H1 (cell line): Measurements from ENCODE around the gene KLHL18.

ENCODE experiments used
- CBX8 ChIP-seq: fragments of 300-800, 300-1000 bp; sonication (generic); IDR thresholded peaks from 2 replicates; pipeline ENCODE4 v1.7.1; 2016; ENCODE audit warnings: low read depth, low read length, borderline replicate concordance
- CEBPB ChIP-seq: IDR thresholded peaks from 2 replicates; pipeline ENCODE4 v1.6.1; 2012; ENCODE audit warnings: low read depth, low read length
- CHD1 ChIP-seq: IDR thresholded peaks from 2 replicates; pipeline ENCODE4 v1.6.1; 2012; ENCODE audit warnings: low read depth, low read length, improper control_type of control experiment
- EZH2 ChIP-seq: fragments of 200-600 bp; sonication (generic); IDR thresholded peaks from 2 replicates; pipeline ENCODE4 v1.7.1; 2012; ENCODE audit warnings: low read depth, mild to moderate bottlenecking, moderate library complexity, low read length, inconsistent platforms; ENCODE audit not compliant: severe bottlenecking
- FOSL1 ChIP-seq: IDR thresholded peaks from 2 replicates; pipeline ENCODE4 v1.6.1; 2011; ENCODE audit warnings: mild to moderate bottlenecking, low read depth, low read length, moderate library complexity; ENCODE audit not compliant: insufficient read depth
- JUN ChIP-seq: IDR thresholded peaks from 2 replicates; pipeline ENCODE4 v1.6.1; 2011; ENCODE audit warnings: low read depth, mild to moderate bottlenecking, improper control_type of control experiment, low read length
- POLR2A ChIP-seq, 2 experiments: IDR thresholded peaks; 1 replicate in 1 of 2; 2 replicates in 1 of 2; pipeline ENCODE4 v1.6.1; 2011; ENCODE audit warnings: low read depth in 2 of 2, low read length in 2 of 2, mild to moderate bottlenecking in 2 of 2; ENCODE audit errors: control extremely low read depth in 1 of 2
- POLR2AphosphoS5 ChIP-seq: IDR thresholded peaks from 2 replicates; pipeline ENCODE4 v1.6.1; 2011; ENCODE audit warnings: low read depth, low read length
- RAD21 ChIP-seq, 2 experiments: IDR thresholded peaks in 1 of 2; conservative IDR thresholded peaks in 1 of 2; 2 replicates each; pipeline ENCODE4 v1.6.1; 2011; ENCODE audit warnings: low read depth in 2 of 2, low read length in 2 of 2, improper control_type of control experiment in 1 of 2, inconsistent platforms in 1 of 2, mild to moderate bottlenecking in 1 of 2, moderate library complexity in 1 of 2
- RBBP5 ChIP-seq: IDR thresholded peaks from 2 replicates; pipeline ENCODE4 v1.7.1; 2012; ENCODE audit warnings: low read depth, mild to moderate bottlenecking, inconsistent platforms, low read length, moderate library complexity, borderline replicate concordance
- RFX5 ChIP-seq: IDR thresholded peaks from 2 replicates; pipeline ENCODE4 v1.6.1; 2011; ENCODE audit warnings: low read depth, low read length, improper control_type of control experiment, borderline replicate concordance
- TAF1 ChIP-seq: IDR thresholded peaks from 2 replicates; pipeline ENCODE4 v1.6.1; 2011; ENCODE audit warnings: mild to moderate bottlenecking, low read depth, low read length
- ZNF274 ChIP-seq: IDR thresholded peaks from 2 replicates; pipeline ENCODE4 v1.7.0; 2012; ENCODE audit warnings: low read length, borderline replicate concordance; ENCODE audit errors: extremely low read depth
- TF ChIP-seq, protein P1 (sequence below), 3 experiments: IDR thresholded peaks; 1 replicate in 2 of 3; 2 replicates in 1 of 3; pipeline versions ENCODE4 v1.5.1 to v1.6.1; 2011; ENCODE audit warnings: low read length in 3 of 3, mild to moderate bottlenecking in 3 of 3, inconsistent platforms in 2 of 3, low read depth in 1 of 3, moderate library complexity in 1 of 3; ENCODE audit not compliant: insufficient read depth in 1 of 3; ENCODE audit errors: control extremely low read depth in 1 of 3

DNA sequence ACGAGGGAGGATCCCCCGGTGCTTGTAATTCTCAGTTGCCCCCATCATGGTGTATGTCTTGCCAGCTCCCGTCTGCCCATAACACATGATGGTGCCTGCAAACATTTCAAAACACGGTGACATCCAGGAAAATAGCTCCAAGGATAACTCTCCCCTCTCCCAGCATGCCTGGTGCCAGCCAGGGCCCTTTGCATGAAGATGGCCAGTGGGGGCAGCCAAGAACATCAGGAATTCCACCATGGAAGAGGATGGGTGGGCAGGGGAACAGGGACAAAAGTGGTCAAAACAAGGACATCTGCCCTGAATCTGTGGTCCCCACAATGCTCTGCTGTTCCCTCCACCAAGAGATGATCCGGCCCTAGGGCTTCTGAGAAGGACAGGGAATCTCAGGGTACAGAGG lies 9.2 kb upstream of the KLHL18 start:
- TF ChIP-seq, protein P1, sequence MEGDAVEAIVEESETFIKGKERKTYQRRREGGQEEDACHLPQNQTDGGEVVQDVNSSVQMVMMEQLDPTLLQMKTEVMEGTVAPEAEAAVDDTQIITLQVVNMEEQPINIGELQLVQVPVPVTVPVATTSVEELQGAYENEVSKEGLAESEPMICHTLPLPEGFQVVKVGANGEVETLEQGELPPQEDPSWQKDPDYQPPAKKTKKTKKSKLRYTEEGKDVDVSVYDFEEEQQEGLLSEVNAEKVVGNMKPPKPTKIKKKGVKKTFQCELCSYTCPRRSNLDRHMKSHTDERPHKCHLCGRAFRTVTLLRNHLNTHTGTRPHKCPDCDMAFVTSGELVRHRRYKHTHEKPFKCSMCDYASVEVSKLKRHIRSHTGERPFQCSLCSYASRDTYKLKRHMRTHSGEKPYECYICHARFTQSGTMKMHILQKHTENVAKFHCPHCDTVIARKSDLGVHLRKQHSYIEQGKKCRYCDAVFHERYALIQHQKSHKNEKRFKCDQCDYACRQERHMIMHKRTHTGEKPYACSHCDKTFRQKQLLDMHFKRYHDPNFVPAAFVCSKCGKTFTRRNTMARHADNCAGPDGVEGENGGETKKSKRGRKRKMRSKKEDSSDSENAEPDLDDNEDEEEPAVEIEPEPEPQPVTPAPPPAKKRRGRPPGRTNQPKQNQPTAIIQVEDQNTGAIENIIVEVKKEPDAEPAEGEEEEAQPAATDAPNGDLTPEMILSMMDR (IDR thresholded peaks at IDR 0.05; ENCODE audit: control extremely low read depth in 1 of 3, insufficient read depth in 1 of 3, low read depth in 1 of 3, low read length in 3 of 3) = peak in 2 of 3 experiments; percentile 41 to 46; a peak in 2 of 4 replicates
- TF ChIP-seq RAD21 (IDR thresholded peaks at IDR 0.05 in 1 of 2, conservative IDR thresholded peaks at IDR 0.05 in 1 of 2; ENCODE audit: low read depth in 2 of 2, low read length in 2 of 2) = 0 out of 4 replicates have a peak, but pooled peaks of 1 of the 2 experiments have one; percentile 9
- no peak for TF ChIP-seq ZNF274
- no peak for TF ChIP-seq RBBP5
- TF ChIP-seq CEBPB = no peak
- TF ChIP-seq POLR2AphosphoS5 = no peak
- no peak for TF ChIP-seq EZH2
- no peak for TF ChIP-seq TAF1
- TF ChIP-seq RFX5 = no peak
- no peak for TF ChIP-seq CBX8
- TF ChIP-seq CHD1 = no peak
- TF ChIP-seq POLR2A (IDR thresholded peaks at IDR 0.05; ENCODE audit: control extremely low read depth in 1 of 2, low read depth in 2 of 2, low read length in 2 of 2) = no peak
- no peak for TF ChIP-seq JUN
- TF ChIP-seq FOSL1 = no peak
